ENCODE results near the gene NUBP2. TPM values are rescaled to one million over a fixed set of nuclear protein-coding genes. Genes with fewer than 3 reads are reported as not detected.

NUBP2 gene
- total RNA-seq, 1 experiment from 2014 or later = 103 TPM

GRCh38 chr16:1790611-1791255 is 8.0 kb downstream of the NUBP2 start:
- Histone ChIP-seq H4K20me1 (ENCODE audit: insufficient read depth) (no peaks in the 10 kb centered on the region), H3K79me2 (ENCODE audit: insufficient read depth, low read length) (peaks cover 19% of the 10 kb centered on the region; the same call in 1 of the 2 replicates), H3K4me1 (ENCODE audit: control insufficient read depth in 1 of 2, insufficient read depth in 2 of 2, low read length in 2 of 2) (no peaks in the 10 kb centered on the region), H2AFZ (ENCODE audit: low read depth, low read length, poor library complexity, severe bottlenecking) (no peak overlapping the region), H3K27ac (ENCODE audit: low read depth, low read length) (no peak overlapping the region; the same call in 1 of the 2 replicates), H3K36me3 (ENCODE audit: control insufficient read depth in 1 of 2, insufficient read depth in 2 of 2, low read length in 2 of 2) (no peaks in the 10 kb centered on the region; a peak in 2 of 4 replicates), H3K9ac (ENCODE audit: low read length) (no peak overlapping the region), H3K9me3 (ENCODE audit: control insufficient read depth in 1 of 2, insufficient read depth in 1 of 2, low read depth in 1 of 2, low read length in 2 of 2) (no peaks in the 10 kb centered on the region), H3K27me3 (ENCODE audit: insufficient read depth, low read length) (no peaks in the 10 kb centered on the region), H3K9me2 (ENCODE audit: insufficient read depth) (no peaks in the 10 kb centered on the region), H3K4me3 (replicated peaks in 1 of 2; ENCODE audit: low read depth in 1 of 2, low read length in 2 of 2) (no peak overlapping the region), H3K4me2 (ENCODE audit: low read length) (no peak overlapping the region)
- CTCF ChIA-PET = no interaction called here
- DNase-seq (ENCODE audit: low read depth, low spot score) = no peak
- POLR2A ChIA-PET = no interaction called here
- no peak for ATAC-seq
- intact Hi-C loops (cut with micrococcal nuclease) = no loop called here
- TF ChIP-seq JUND (IDR thresholded peaks at IDR 0.05) (no peak), EZH2phosphoT487 (IDR thresholded peaks at IDR 0.05; ENCODE audit: borderline replicate concordance) (no peak), CTCF (IDR thresholded peaks at IDR 0.05 in 2 of 3, conservative IDR thresholded peaks at IDR 0.05 in 1 of 3; ENCODE audit: borderline replicate concordance in 1 of 3, insufficient read depth in 1 of 3, low read depth in 2 of 3, low read length in 2 of 3) (no peak), EGR1 (IDR thresholded peaks at IDR 0.05; ENCODE audit: low read depth) (no peak), ZBTB33 (IDR thresholded peaks at IDR 0.05; ENCODE audit: extremely low read depth, insufficient replicate concordance, low read length) (no peak), ELF1 (IDR thresholded peaks at IDR 0.05; ENCODE audit: borderline replicate concordance, low read depth) (no peak), SIN3A (IDR thresholded peaks at IDR 0.05; ENCODE audit: low read depth) (no peak), CBX3 (IDR thresholded peaks at IDR 0.05; ENCODE audit: low read depth) (no peak), YY1 (IDR thresholded peaks at IDR 0.05; ENCODE audit: extremely low read depth, insufficient replicate concordance, low read depth, low read length) (no peak), SRF (IDR thresholded peaks at IDR 0.05; ENCODE audit: low read depth) (no peak), ATF3 (IDR thresholded peaks at IDR 0.05) (no peak), CEBPB (IDR thresholded peaks at IDR 0.05; ENCODE audit: low read depth) (no peak), ZFX (IDR thresholded peaks at IDR 0.05) (no peak), POLR2AphosphoS5 (IDR thresholded peaks at IDR 0.05; ENCODE audit: low read depth, low read length) (no peak), TCF7L2 (IDR thresholded peaks at IDR 0.05; ENCODE audit: borderline replicate concordance, extremely low read depth, insufficient read depth, insufficient read length) (no peak)
- TF ChIP-seq, protein P1, sequence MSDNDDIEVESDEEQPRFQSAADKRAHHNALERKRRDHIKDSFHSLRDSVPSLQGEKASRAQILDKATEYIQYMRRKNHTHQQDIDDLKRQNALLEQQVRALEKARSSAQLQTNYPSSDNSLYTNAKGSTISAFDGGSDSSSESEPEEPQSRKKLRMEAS (IDR thresholded peaks at IDR 0.05) = no peak
- RAD21 ChIA-PET (ENCODE audit: low non-redundant PET in 1 of 2, low total read pairs in 2 of 2, uncharacterized antibody in 2 of 2, unreplicated experiment in 2 of 2) = no interaction called here
- BruUV-seq (replicated peaks) = no TSS peak
